Tongue (tissue), 2 donors: ENCODE data around the gene NCOA5. TPM values are rescaled to one million over a fixed set of nuclear protein-coding genes. Genes with fewer than 3 reads are reported as not detected.

Source experiments
- DNase-seq: peaks from one replicate; pipeline ENCODE4 v3.0.0-alpha.2; 2015
- total RNA-seq: library from RNA; depleted of rRNA; stranded (reverse); fragments of >200 nt; gene quantifications from one replicate; pipeline ENCODE4 v1.2.3, GENCODE V29; 2014

Gene NCOA5
- total RNA-seq, 1 donor from 2014 or later: 32.4 TPM

DNA sequence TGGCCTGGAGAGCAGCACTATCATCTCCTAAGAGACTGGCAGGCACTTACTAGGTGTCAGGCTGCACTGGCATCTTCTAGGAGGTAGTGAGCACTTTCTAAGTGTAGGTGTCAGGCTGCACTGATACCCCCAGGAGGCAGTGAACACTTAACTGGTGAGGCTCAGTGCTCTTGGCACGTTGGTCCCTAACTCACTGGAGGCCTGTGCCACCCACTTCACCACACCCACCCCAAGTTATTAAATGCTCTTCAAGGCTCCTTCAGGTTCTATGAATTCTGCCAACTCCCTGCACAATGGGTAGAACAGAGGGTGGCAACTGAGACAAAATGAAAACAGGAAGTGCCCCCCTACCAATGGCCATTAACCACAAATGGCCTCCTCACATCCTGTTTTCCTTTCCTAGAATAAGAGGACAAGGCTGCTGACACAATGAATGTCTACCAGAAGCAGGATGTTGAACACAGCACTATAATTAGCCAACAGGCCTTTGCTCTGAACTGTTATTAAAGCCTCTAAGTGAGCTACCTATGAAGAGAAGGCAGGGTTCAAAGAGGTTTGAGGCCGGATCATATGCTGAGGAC lies 29.4 kb downstream of the NCOA5 start:
- no peak for DNase-seq

DNA sequence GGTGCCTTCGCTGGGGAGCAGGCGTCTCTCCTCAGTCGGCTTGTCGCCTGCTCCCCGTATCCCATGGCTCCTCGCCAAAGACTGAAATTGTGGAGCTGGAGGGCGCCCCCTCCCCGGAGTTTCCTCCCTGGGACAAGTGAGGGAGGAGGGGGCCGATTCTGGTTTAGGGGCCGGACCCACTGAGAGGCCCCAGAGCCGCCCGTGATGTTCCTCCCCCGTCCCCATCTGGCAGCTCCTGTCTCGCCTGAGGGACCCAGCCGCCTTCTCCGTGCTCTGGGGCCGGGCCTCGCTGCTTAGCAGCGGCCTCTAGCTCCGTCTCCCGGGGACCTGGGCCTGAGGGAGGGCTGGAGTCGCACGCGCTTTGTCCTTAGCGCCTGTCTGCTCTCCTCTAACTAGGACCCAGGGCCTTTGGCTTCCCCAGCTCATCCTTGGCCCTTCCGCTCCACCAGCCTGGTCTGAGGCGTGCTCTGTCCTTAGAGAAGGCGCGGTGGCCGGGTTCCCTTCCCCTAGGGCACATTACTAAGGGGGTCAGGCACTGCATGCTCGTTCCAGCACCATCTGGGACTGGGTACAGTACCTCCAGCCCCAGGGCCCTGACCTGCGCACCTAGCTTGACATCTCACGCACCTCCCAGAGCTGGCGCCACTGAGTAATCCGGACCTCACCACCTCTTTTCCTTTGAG lies 31.0 kb downstream of the NCOA5 start:
- DNase-seq: peak; percentile 8

DNA sequence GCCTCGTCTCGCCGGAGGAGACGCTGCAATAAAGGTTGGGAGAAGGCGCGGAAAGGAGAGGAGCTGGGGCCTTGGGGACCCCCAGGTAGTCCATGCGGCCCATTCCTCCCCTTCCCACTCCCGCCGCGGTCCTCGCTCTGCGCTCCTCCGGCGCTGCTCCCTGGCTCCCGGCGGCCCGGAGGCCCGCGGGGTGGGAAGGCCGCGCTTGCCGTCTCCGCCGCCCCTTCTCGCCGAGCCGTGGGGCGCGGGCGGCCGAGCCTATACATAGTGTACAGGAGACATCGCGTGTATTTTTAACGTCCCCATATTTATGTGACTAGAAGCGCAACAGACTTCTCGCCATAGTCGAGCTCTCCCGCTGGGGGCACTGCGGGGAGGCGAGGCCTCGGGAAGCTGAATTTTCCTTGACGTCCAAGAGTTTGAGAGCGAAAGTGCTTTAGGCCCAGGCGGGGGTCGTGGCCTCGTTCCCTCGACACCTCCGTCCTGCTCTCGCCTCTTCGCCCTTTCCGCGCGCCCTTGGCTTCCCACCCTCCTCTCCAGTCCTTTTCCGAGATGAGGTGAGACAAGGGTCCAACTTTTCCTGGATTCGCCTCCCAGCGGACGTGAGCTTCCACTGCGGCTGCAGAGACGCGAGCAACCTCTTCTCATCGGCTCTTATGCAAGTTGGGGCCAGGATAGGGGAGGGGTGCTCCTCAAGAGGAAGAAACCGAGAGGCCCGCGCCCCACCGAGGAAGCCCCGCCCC lies 31.7 kb downstream of the NCOA5 start:
- DNase-seq: peak; percentile 41

DNA sequence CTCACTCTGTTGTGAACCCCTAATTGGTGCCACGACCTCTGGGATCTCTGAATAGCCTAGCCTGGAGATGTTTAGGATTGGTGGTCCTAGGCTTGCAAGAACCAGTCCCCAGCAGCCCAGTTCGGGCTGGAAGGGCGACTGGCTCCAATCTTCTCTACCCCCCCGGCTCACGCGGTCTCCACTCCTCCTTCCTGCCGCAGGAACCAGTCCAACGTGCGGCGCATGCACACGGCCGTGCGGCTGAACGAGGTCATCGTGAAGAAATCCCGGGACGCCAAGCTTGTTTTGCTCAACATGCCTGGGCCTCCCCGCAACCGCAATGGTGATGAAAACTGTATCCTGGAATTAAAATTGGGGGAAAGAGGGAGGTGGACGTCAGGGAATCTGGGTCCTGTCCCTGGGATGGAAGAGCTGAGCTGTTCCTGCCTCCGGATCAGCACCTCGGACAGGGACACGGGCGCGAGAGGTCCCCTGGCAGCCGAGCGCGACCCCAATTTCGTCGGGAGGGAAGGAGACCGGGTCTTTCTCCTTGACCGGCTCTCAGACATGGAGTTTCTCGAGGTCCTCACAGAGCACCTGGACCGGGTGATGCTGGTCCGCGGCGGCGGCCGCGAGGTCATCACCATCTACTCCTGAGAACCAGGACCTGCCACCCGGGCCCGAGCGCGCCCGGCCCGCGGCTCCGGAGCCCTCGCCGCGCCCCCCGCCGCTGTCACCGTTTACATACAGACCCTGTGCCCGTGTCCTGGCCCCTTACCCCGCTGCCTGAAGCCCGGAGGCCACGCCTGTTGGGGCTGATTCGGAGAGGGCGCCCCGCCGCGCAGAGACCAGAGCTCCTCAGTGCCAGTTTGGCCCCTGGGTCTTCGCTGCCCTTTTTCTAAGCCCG lies 32.5 kb downstream of the NCOA5 start:
- DNase-seq: peak; percentile 87

DNA sequence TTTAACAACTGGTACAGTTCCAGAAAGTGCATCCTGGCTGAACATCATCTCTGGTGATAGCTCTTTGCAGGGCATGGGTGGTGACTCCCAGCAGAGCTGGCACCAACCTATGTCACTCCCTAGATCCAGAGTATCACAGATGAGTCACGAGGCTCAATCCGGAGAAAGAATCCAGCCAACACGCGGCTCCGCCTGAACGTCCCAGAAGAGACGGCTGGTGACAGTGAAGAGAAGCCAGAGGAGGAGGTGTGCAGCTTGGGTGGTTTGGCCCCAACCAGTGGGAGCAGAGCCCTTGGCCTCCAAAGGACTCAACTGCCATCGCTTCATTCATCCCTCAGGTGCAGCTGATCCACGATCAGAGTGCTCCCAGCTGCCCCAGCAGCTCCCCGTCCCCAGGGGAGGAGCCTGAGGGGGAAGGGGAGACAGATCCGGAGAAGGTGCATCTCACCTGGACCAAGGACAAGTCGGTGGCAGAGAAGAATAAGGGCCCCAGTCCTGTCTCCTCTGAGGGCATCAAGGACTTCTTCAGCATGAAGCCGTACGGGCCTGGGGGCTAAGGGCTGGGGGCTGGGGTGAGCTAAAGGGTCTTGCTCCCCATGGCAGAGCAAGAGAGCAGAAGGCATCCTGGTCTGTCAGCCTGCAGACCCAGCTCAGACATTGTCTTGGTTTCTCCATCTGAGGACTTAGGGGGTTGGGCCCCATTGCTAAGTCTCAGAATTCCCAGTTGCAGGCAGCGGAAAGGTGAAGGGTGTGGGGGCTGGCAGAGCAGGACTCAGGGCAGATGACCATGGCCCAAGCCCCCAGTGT lies 33.5 kb downstream of the NCOA5 start:
- no peak for DNase-seq

DNA sequence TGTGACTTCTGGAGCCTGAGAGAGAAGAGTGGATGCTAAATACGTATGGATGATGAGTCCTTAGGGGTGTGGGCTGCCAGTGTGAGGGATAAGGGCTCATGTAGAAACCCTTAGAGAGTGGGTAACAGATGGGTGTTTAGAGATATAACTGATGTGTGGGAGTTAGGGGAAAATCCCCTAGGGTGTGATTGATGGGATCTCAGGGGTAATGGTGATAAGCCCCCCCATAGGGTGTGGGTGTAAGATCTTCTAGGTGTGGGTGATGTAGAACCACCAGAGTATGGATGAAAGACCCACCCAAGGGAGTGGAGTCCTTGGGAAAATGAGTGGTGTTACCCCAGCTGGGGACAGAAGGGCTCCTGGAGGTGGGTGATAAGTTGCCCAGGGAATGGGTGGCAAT lies 34.5 kb downstream of the NCOA5 start:
- no peak for DNase-seq

DNA sequence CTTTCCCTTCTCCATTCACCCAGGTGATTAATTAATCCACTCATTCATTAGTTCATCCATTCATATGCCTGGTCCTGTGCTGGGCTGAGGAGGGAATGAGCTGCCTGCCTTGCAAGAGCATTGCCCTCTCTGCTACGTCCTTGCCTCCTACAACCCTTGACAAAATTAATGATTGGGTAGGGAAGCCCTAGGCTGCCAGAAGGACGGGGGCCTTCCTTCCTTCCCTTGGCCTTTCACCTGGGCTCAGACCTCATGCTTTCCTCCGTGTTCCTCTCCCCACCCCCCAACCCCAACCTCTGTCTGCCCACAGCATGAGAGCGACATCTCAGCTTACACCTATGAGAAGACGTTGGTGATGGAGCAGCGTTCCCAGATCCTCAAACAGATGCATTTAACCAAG lies 35.2 kb downstream of the NCOA5 start:
- no peak for DNase-seq

DNA sequence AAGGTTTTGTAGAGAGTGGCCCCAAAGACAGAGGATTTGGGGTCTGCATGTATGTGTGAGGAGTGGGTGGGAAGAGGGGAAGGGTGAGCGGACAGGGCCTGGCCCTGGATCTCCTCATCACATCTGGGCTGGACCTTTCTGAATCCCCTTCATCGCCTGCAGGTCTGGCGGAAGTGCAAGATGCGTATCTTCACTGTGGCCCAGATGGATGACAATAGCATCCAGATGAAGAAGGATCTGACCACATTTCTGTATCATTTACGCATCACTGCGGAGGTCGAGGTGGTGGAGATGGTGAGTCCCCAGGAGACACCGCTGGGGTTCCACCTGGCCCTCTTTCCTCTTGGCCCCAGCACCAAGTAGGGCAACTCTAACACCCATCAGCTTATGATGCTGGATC lies 36.3 kb downstream of the NCOA5 start:
- DNase-seq: no peak

DNA sequence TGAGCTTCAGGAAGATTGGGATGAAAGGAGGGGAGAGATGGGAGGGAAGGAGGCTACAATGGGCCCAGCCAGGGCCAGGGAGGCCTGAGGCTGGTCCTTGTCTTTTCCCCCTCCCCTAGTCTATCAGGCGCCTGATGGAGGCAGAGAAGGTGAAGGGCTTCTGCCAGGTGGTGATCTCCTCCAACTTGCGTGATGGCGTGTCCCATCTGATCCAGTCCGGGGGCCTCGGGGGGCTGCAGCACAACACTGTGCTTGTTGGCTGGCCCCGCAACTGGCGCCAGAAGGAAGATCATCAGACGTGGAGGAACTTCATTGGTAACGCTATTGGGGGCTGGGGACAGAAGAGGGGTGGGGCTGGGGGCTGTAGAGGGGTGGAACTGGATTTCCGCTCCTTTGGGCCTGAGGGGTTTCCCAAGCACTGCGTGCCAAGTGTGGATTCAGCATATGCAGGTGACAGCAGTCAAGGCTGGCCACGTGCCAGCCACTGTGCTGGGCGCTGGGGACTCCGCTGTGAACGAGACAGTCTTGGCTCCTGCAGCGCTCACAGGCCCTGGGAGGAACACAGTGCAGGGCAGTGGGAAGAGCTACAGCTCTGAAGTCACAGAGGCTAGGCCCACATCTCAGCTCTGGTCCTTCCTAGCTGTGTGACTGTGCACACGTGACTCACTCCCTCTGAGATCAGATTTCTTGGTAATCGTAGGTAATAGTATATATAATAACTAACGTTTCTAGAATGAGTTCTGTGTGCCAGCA lies 38.0 kb downstream of the NCOA5 start:
- no peak for DNase-seq

DNA sequence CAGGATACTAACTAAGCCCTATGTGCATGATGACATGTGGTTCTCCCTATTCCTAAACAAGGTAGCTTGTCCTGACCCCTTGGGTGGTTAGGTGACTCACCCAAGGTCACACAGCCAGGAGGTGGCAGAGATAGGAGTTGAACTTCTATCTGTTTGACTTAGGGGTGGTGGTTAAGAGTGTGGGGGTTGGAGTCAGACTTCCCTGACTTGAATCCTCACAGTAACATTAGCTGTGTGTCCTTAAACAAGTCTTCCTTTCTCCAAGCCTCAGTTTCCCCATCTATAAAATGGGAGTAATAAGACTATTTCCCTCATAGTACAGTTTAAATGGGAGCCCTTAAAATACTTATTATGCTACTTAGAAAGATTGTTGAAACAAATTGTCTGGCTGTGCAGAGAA lies 38.9 kb downstream of the NCOA5 start:
- no peak for DNase-seq

DNA sequence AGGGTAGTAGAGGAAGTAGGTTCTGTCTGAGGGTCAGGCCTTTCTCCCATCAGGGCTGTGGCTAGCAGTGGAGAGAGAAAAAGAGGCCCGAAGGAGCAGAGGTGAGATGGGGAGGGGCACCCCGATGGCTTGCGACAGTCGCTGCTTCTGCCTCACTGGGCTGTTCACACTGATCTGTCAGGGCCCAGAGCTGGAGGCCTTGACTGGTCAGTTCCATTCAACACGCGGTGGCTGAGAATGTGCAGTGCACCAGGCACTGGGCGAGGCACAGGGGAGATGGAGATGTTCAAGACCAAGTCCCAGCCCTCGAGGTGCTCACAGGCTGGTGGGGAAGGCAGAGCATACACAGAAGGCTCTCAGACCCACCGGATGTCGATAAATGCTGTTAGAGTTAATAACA lies 39.3 kb downstream of the NCOA5 start:
- DNase-seq: no peak

DNA sequence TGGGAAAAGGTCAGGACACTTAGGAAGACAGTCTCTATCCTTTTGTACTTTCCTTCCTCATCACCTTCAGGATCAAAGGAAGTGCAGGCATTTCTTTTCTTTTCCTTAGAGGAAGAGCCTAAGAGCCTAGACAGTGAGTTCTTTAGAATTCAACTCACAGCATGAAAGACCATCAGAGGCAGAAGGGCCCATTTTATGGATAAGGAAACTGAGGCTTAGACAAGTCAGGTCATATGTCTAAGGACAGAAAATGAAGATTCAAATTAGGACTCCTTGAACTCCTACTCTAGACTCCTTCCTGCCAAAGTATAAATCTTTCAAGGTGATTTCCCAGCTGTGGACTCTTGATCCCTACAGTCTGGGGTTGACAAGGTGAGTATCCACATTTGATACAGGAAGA lies 39.9 kb downstream of the NCOA5 start:
- DNase-seq: no peak

DNA sequence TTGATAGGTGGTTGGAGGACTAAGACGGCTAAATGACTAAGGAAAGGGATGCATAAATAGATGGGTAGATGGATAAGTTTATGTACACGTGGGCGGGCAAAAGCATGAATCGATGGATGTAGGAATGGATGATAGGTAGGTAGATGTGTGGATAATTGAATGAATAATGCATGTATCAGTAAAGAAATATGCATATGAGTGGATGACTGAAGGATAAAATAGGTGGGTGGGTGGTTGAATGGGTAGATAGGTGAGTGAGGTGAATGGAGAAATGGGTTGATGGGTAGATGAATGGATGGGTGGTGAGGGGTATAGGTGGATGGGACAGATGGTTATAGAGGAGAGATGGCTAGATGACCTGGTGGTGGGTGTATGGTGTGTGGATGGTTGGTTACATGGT lies 40.6 kb downstream of the NCOA5 start:
- no peak for DNase-seq

DNA sequence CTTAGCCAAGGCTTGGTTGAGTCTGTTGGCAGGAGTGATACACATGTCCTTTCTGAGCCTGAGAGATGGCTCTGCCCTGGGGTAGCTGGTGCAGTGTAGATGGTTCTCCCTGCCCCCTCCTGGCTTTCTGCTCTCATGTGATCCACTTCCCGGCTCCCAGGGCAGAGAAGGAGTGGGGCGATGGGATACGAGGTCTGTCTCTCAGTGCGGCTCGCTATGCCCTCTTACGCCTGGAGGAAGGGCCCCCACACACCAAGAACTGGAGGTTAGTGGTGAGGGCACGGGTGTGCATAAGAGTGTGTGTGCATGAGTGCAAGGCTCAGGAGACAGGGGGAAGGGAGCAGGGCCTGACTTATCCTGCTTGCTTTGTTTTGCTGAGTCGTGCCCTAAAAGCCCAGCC lies 41.9 kb downstream of the NCOA5 start:
- no peak for DNase-seq

DNA sequence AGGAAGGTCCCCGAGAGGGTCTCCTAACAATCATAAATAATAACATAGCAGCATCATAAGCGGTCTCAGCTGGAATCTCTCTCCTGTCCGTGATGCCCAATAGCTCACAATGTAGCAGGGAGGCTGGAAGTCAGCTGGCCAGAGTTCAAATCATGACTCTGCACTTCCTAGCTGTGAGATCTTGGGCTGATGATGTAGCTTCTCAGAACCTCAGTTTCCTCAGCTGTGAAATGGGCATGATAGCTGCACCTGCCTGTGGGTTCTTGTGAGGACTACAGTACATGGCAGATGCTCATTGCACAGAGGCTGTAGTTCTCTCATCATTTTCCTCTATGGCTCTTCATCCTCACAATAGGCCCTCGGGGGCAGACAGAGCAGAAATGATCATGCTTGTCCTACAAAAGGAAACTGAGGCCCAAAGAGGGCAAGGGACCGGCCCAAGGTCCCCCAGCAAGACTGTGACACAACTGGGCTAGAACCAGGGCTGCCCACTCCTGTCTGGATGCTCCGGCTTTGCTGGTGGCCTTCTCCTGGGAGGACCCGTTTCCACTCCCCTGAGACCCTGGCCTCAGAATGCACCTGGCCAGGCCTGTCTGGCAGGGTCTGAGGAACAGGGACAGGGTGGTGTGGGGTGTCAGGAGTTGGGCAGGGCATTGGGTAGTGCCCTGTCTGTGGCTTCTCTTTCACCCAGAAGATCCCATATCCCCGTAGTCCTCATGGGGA lies 43.0 kb downstream of the NCOA5 start:
- no peak for DNase-seq

DNA sequence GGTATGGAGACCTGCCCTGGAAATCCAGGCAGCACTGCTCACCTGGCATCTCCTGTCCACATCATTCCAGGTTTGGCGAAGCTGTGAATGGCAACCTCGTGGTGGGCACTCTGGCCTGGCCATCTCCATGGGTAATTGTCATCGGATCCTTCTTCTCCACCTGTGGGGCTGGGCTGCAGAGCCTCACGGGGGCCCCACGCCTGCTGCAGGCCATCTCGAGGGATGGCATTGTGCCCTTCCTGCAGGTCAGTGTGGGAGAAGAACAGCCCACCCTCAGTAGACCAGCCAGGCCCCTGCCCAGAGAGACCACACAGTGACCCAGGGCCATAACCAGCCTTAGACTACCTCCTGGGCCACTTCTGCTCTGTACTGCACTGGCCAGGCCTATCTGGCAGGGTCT lies 44.9 kb downstream of the NCOA5 start:
- no peak for DNase-seq

DNA sequence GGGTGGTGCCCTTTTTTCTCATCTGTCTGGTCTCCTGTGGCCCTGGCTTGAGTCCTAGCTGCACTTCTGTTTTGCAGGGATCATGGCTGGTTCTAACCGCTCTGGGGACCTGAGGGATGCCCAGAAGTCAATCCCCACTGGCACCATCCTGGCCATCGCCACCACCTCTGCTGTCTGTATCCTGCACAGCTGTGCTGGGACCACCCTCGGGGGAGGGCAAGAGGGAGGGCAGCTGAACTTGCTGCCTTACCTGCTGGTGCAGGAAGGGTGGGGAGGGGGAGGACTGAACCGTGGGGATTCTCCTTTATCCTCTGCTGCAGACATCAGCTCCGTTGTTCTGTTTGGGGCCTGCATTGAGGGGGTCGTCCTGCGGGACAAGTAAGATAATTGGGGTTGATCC lies 46.2 kb downstream of the NCOA5 start:
- no peak for DNase-seq

DNA sequence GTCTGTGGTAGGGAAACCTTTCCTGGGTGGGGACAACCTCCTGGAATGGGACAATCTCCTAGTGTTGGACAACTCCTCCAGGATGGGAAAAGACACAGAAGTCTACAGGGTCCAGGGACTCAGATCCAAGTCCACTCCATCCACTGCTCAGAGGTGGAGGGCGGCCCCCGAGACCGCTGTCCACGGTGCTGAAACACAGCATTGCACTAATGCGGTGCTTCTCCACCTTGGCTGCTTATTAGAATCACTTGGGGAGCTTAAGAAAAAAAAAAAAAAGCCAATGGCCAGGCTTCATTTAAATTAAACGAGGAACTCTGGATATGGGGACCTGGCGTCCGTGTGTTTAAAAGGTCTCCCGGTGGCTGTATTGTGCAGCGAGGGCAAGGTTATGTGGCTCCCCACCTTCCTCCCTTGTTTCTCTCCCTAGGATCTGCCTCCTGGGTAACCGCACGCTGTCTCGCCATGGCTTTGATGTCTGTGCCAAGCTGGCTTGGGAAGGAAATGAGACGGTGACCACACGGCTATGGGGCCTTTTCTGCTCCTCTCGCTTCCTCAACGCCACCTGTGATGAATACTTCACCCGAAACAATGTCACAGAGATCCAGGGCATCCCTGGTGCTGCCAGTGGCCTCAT lies 48.7 kb downstream of the NCOA5 start:
- peak; percentile 81 for DNase-seq

DNA sequence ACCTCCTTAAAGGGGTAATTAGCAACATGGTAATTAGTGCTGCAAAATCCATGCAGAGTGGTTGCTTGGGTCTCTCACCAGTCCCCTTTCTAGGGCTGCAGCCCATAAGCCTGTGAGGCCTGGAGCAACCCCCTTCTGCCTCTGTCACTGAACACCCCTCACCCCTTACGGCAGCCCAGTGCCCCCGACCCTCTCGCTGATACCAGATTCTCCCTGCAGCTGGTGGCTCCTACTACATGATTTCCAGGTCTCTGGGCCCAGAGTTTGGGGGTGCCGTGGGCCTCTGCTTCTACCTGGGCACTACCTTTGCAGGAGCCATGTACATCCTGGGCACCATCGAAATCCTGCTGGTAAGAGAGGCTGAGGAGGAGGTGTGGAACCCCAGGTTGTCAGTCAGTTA lies 52.7 kb downstream of the NCOA5 start:
- DNase-seq: no peak

DNA sequence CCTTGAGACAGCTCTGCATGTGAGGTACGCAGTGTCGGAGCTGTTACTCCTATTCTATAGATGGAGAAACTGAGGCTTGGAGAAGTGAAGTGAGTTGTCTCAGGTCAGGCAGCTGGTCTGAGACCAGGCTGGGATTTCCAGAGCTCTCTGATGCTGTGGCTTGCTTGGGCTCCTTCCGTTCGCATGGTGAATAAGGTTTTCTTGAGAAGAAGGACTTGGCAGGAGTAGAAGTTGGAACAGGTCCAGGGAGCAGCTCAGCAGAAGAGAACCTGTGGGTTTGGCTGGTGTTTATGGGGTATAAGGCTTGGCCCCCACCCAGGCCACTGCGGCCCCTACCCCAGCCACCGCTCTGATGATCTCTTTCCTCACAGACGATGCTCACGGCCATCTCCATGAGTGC lies 53.4 kb downstream of the NCOA5 start:
- DNase-seq: no peak
